PFSK-1 (cell line): Measurements from ENCODE around the gene MSI2.

ENCODE experiments used
- FOXP2 ChIP-seq: optimal IDR thresholded peaks from 2 replicates; pipeline ENCODE3; 2011; ENCODE audit warnings: borderline replicate concordance, control low read depth, inconsistent platforms; ENCODE audit not compliant: insufficient read depth; ENCODE audit errors: extremely low read length, extremely low read depth
- POLR2AphosphoS5 ChIP-seq: IDR thresholded peaks from 2 replicates; pipeline ENCODE4 v1.6.1; 2012; ENCODE audit warnings: low read depth, mild to moderate bottlenecking, control low read depth, low read length, moderate library complexity
- SIN3A ChIP-seq: IDR thresholded peaks from 2 replicates; pipeline ENCODE4 v1.6.1; 2012; ENCODE audit warnings: mild to moderate bottlenecking, low read length, moderate library complexity, borderline replicate concordance; ENCODE audit not compliant: insufficient read depth
- TAF1 ChIP-seq: IDR thresholded peaks from 2 replicates; pipeline ENCODE4 v1.6.1; 2012; ENCODE audit warnings: low read length, control low read depth, borderline replicate concordance; ENCODE audit not compliant: insufficient read depth
- TF ChIP-seq, protein P1 (sequence below), 2 experiments: IDR thresholded peaks; 2 replicates each; pipeline versions ENCODE4 v1.6.1 to v1.8.0; 2011 to 2012; ENCODE audit warnings: low read depth in 2 of 2, low read length in 2 of 2, control low read depth in 1 of 2, inconsistent platforms in 1 of 2, mild to moderate bottlenecking in 1 of 2, moderate library complexity in 1 of 2; ENCODE audit not compliant: insufficient read depth in 1 of 2

DNA sequence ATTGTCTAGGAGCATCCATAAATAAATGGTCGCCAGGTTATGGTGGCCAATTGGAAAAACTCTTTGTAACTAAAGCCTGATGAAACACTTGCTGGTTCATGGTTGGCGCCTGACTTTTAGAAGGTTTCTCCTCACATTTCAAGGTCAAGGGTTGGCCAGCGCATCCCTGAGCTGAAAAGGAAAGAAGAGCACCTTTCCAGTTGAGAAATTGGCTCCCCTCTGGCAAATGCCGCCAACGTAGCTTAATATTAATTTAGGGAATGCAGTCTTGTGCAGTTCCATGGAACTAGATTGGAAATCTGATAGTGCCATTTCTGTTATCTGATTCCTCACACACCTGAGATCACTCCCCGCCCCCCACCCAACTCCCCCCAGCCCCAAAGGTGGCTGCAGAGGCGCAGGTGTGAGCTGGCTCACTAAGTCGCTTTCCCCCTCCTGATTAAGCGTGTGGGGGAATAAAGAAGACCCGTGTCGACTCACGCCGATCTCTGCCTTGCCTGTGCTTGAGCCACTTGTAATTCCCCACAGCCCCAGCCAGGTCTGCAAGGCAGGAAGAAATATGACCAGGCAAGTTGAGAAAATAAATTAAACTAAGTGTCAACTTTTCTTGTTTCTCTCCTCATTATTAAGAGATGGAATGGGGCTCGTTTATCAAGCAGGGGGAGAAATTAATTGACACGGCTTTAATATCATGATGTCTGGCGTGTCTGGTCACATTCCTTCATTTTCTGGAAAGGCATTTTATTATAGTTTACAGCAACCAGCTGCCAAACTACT lies 331.1 kb downstream of the MSI2 start:
- TF ChIP-seq, protein P1, sequence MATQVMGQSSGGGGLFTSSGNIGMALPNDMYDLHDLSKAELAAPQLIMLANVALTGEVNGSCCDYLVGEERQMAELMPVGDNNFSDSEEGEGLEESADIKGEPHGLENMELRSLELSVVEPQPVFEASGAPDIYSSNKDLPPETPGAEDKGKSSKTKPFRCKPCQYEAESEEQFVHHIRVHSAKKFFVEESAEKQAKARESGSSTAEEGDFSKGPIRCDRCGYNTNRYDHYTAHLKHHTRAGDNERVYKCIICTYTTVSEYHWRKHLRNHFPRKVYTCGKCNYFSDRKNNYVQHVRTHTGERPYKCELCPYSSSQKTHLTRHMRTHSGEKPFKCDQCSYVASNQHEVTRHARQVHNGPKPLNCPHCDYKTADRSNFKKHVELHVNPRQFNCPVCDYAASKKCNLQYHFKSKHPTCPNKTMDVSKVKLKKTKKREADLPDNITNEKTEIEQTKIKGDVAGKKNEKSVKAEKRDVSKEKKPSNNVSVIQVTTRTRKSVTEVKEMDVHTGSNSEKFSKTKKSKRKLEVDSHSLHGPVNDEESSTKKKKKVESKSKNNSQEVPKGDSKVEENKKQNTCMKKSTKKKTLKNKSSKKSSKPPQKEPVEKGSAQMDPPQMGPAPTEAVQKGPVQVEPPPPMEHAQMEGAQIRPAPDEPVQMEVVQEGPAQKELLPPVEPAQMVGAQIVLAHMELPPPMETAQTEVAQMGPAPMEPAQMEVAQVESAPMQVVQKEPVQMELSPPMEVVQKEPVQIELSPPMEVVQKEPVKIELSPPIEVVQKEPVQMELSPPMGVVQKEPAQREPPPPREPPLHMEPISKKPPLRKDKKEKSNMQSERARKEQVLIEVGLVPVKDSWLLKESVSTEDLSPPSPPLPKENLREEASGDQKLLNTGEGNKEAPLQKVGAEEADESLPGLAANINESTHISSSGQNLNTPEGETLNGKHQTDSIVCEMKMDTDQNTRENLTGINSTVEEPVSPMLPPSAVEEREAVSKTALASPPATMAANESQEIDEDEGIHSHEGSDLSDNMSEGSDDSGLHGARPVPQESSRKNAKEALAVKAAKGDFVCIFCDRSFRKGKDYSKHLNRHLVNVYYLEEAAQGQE (IDR thresholded peaks at IDR 0.05; ENCODE audit: insufficient read depth in 1 of 2, low read depth in 2 of 2, low read length in 2 of 2) = no peak
- TF ChIP-seq POLR2AphosphoS5 = no peak
- no peak for TF ChIP-seq TAF1
- TF ChIP-seq FOXP2 = no peak
- no peak for TF ChIP-seq SIN3A
